GM21423 (cell line): Measurements from ENCODE around the gene ANKRD30B.
"Not testable (repeated sequence)": the region's sequence is repeated elsewhere in the genome, so short reads cannot be mapped to it uniquely, and the experiment has no call there.

Source experiments
- ATAC-seq: cut with Tn5 transposase; IDR thresholded peaks from one replicate; pipeline ENCODE4 v1.9.1; 2021; ENCODE audit warnings: mild to moderate bottlenecking, moderate library complexity; ENCODE audit not compliant: unreplicated experiment

ANKRD30B gene

DNA sequence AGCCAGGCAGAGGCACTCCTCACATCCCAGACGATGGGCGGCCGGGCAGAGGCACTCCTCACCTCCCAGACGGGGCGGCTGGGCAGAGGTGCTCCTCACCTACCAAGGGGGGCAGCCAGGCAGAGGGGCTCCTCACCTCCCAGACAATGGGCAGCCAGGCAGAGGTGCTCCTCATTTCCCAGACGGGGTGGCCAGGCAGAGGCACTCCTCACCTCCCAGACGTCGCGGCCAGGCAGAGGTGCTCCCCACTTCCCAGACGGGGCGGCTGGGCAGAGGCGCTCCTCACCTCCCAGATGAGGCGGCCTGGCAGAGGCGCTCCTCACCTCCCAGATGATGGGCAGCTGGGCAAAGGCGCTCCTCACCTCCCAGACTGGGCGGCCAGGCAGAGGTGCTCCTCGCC is 107.7 kb downstream of the ANKRD30B start:
- ATAC-seq, result not testable (repeated sequence)

- not testable (repeated sequence) for ATAC-seq
Observed at GRCh38 chr18:14856256-14856655, 108.3 kb downstream of the ANKRD30B start.

- ATAC-seq, result not testable (repeated sequence)
Observed at GRCh38 chr18:14858514-14858913, 110.5 kb downstream of the ANKRD30B start.

- ATAC-seq, result not testable (repeated sequence)
Observed at GRCh38 chr18:14859995-14860394, 112.0 kb downstream of the ANKRD30B start.

- ATAC-seq, result not testable (repeated sequence)
Observed at GRCh38 chr18:14866426-14866825, 118.5 kb downstream of the ANKRD30B start.

DNA sequence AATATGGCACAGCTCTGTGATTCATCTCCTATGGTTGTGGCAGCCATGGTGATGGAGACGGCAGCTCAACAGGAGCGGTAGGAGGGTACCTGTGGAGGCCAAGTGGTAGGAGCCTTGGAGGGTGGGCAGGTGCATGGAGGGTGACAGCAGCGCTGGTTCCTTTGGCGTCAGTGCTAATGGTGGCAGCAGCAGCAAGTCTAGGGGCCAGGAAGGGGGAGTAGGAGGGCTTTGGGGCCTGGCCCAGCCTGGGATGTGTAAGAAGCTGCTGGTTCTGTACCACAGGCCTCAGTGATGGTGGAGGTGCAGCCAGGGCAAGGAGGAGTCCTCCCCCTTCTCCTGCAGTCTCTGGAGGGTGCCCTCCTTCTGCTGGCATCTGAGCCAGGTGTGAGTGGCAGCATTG is 120.0 kb downstream of the ANKRD30B start:
- not testable (repeated sequence) for ATAC-seq

GRCh38 chr18:14868825-14869224 is 120.9 kb downstream of the ANKRD30B start:
- not testable (repeated sequence) for ATAC-seq

- ATAC-seq, result not testable (repeated sequence)
Observed at GRCh38 chr18:14878826-14879225, 130.9 kb downstream of the ANKRD30B start.

GRCh38 chr18:14900435-14900834 is 152.5 kb downstream of the ANKRD30B start:
- ATAC-seq, result no peak
